CD4-positive, alpha-beta T cell treated with Interleukin-6 at 100 ng/mL for 8 hours (primary cell): ENCODE data around the gene ITPR1.

Experiments
- DNase-seq: peaks from one replicate; pipeline ENCODE4 v3.0.0-alpha.2; 2020; ENCODE audit warnings: mixed read lengths, low spot score

Gene ITPR1

DNA sequence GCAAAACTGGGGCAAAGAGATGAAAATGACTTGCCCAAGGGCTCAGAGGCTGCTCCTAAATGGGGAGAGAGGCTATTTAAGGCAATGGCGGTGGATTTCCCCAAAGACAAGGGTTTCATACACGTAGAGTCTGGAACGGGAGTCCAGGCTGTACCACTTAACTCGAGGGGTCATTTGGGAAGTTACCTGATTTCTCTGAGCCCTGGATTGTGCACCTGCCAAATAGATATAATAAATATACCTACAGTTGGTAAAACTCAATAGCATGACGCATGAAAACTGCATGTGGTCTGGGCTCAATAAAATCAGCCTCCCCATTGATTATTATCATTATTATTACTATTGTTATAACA is 1.3 kb upstream of the ITPR1 start:
- no peak for DNase-seq

DNA sequence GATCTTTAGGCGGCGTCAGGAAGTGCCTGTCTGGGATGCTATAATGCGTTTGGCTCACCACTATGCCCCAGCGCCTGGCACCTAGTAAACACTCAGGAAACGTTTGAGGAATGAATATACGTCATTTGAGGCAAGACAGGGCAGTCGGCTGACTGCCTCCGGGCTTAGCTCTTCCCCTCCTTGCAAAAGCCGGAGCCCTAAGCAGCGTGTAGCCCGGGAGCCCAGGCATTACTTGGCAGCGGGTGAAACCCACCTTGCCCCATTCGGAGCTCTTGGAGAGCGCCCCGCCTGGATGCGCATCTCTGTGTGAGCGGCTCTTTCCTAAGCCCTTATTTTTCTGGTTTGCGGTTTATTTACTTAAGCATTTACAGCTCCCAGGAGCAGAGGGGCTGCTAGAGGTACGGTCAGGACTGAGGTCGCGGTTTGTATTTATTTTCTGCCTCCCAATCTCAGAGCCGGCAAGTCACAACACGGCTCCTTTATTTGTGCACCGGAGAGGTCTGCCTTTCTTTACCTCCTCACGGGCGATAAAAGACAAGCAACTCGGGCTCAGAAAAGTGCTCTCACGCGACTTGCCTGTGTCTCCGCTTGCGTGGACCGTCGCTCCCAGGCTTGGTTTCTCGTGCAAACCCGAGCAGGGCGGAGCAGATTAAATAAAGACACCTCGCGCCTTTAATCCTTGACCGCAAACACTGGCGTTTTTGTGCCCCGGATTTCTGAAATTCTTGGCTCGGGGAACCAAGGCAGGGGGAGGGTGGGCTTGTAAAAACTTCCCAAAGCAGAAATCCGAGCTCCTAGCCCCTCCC is 737 bp upstream of the ITPR1 start:
- DNase-seq, result peak; percentile 44

DNA sequence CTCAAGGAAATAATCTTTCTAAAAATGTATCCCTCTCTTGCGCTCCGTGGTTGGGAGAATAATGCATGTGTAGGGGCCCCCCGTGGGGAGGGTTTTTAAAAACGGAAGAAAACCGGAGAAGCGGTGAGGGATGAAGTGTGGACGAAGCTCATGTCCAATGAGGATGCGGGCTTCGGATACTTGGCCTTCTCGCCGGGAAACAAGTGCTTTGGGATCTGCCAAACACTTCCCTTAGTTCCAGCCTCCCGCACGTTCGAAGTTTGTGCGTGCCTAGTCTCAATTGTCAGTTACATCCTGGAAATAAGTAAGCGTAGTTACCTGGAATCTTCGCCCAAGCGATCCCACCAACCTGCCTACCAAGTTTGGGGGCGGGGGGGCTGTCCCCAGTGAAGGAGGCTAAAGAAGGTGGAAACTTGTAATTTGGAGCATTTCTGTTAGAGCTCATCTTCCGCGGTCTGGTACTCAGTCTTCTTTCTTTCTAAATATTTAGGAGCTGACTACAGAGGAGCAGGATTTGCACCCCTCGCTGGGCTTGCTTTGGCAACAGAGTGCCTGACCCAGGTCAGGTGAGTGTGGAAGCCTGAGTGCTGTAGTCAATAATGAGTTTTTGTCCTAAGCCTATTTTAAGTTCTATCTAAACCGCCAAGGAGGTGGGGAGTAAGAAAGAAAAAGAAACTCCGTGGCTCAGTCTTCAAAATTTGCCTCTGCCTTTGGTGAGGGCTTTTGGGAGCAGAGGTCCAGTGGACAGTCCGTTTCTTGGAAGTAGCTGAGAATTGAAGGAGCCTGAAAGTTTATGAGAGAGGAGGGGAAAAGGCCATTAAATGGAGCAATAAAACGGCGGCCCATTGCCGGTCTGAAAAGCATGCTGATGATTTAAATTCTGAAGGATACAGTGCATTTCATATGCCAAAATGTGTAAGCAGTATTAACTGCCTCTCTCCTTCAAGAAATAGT is 1.1 kb downstream of the ITPR1 start:
- DNase-seq, result no peak

DNA sequence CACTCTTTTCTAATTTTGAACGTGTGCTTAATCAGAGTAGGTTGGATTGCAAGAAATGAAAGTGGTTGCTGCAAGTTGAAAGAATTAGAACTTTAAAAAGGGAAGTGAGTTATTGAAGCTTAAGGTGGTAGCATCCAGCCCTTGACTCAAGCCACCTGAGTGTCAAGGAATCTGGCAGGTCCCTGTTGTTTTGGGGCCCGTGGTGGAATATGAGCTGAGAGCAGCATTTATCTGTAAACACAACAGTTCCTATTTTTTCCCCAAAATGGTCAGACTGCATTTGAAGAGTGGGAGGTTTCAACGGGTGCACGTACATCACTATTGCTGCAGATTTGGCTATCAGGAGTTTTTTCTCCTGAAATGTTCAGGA is 1.7 kb downstream of the ITPR1 start:
- no peak for DNase-seq

- no peak for DNase-seq
Observed at GRCh38 chr3:4495294-4496086, 2.3 kb downstream of the ITPR1 start.

GRCh38 chr3:4496087-4496452 is 2.9 kb downstream of the ITPR1 start:
- DNase-seq, result no peak

GRCh38 chr3:4497005-4497692 is 4.0 kb downstream of the ITPR1 start:
- no peak for DNase-seq

DNA sequence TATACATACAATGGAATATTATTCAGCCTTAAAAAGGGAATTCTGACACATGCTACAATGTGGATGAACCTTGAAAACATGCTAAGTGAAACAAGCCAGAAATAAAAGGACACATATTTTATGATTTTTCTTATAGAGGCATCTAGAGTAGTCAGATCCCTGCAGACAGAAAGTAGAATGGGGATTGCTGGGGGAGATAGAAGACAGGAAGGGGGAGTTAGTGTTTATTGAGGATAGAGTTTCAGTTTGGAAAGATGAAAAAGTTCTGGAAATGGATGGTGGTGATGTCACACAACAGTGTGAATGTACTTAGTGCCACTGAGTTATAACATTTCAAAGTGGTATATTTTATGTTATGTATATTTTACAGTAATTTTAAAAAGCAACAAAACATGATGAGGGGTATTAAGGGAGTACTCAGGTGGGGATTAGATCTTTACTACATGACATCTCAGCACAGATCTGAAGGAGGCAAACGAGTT is 4.7 kb downstream of the ITPR1 start:
- no peak for DNase-seq

GRCh38 chr3:4498446-4498845 is 5.3 kb downstream of the ITPR1 start:
- no peak for DNase-seq

DNA sequence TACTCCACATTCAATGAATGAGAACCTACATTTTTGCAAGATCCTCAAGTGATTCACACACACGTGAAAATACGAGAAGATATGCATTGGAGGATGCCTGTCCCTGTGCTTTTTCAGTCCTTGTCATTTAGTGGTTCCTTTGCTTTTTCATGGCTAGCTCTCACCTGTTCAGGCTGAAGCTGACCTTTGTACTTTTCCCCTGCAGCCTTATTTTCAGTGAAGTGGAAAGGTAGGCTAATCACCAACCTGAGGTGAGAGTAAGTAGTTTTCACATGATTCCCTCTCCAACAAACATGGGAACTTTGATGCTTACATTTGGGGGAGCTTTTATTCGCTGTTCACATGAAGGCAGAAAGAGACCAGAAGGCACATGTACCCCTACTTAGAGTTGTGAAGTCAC is 8.3 kb downstream of the ITPR1 start:
- DNase-seq, result no peak

DNA sequence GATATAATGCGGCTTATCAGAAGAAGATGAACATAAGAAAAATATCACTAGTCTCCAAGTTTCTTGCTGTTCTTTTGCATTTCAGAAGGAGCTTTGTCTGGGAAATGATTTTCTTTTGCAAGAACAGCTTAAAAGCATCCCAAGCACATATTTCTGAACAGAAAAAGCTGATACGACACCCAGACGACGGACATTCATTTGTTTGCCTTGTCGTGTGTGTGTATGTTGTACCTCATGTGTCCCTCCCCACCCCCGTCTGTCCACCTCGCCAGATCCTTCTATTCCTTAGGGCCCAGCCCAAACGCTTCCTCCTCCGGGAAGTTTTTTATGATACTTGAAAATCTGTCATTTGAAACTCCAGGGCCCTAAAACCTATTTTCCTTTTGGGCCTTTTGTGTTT is 8.8 kb downstream of the ITPR1 start:
- no peak for DNase-seq

DNA sequence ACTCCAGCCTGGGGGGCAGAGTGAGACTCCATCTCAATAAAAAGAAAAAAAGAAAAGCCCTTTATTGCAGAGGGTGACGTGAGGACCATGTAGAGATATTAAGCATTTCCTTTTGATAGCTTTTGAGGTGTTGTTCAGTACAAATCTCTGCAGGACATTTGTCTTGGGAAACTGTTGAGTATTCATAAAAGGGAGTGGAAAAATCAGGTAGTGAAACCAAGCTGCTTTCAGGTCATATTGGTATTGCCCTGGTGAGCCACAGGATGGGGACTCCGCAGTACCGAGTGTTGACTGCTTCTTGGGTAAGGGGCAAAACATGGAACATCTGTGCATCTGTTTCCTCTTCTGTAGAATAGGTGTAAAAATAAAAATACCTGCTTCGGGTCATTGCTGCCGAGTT is 9.9 kb downstream of the ITPR1 start:
- no peak for DNase-seq

DNA sequence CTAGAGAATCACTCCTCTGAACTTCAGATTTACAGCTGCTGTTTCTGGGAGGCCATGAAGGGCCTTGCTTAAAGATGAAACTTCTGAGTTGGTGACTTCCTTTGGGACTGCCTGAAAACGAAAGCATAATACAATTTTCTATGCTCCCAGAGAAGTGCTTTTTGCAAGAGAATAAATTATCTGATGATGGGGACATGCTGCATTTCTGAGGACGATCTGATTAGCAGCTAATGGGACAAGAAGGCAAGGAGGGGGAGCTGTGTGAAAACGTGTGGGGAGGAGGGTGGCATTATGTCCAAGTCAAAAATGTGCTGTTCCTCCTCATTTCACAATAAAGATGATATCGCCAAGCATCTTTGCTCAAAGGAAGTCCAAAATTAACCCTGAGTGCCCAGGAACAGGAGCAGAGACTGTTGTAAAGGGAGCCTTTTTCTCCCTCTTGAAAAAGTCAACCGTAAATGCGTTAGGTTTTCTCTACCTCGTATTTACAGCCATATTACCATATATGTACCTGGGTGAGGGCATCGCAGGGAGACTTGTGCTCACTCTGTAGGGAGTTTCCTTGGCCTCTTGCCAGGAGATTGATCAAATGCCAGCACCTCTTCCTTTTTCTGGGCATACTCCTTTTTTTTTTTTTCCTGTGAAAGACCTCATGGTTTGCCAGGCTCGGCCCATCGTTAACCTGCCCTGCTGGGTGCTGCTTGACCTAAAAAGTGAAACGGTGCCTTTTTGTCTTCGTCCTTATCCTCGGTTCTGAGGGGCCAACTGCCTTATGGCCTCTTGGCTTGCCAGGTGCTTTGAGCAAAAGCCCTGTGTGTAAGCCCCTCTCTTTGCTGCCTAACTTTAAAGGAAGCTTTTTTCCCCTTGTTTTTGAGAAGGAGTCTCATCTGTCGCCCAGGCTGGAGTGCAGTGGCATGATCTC is 11.5 kb downstream of the ITPR1 start:
- peak; percentile 56 for DNase-seq

DNA sequence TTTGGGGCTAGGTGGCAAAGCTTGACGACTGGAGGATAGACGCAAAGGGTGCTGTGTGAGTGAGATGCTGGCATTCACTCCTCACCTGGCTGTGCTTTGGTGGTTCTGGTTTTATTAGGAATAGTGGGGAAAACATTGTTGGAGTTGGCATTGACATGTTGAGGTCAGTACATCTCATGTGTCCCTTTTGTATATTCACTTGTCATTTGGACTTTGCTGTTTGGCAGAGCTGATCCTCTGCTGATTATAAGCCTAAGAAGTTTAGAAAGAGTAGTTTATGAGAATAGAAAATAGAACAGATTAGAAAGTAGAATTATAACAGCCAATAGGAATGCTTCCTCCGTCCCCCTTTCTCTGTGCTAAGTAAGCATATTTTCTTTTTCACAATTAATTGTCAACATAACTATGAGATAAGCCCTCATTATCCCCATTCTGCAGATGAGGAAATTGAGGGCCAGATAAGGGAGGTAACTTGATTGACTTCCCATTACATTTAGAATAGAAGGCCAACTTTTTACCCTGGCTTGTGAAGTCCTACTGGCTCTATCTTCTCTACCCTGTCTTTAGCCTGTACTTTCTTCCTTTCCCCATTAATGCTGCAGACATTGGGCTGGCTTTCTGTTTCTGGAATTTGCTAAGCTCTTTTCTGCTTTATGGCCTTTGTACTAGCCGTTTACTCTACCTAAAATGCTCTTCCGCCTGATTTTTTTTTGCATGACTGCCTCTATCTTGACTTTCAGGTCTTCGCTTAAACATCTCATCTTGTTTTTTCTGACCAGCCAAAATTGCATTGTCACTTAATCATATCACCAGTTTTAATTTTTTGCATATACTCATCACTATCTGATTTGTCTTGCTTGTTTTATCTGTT is 12.8 kb downstream of the ITPR1 start:
- DNase-seq, result no peak

DNA sequence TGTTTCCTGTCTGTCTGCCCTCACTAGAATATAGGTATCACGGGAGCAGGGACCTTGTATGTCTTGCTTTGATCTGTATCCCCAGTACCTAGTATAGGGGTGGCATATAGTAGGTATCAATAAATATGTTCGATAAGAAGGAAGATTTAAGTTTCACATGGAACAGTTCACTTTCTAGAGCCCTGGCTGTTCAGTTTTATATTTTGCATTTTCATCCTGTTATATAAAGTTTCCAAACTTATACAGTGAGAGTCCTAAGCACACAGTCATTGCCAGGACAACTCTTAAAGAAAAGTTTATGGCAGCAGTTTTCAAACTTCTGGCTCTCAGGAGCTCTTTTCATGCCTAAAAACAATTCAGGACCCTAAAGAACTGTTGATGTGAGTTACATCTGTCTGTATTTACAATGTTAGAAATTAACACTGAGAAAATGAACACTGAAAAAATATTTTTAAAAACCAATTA is 13.4 kb downstream of the ITPR1 start:
- no peak for DNase-seq

DNA sequence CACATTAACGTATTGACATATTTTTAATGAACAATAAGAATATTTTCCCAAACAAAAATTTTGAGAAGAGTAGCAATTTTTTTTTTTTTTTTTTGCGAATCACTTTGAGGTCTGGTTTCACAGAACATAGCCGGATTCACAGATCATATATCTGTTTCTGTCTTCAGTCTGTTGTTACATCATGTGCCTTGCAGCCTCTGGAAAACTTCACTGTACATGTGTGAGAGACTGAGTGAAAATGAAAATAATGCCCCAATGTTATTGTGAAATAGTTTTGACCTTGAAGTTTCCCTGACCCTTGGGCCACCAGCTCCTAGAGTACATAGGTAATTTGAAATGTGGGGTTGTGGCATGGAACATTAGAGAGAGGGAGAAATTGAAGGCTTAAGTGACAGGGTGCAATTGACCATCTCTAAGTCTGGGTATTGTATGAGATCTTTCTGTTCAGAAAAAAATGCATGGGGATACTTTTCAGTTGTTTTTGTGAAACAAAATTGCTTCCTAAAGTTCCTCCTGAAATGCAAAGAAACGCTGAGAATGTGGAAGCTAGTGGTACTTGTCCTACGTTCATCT is 14.0 kb downstream of the ITPR1 start:
- DNase-seq, result no peak

GRCh38 chr3:4508048-4508981 is 15.2 kb downstream of the ITPR1 start:
- DNase-seq, result no peak

GRCh38 chr3:4509043-4509442 is 15.9 kb downstream of the ITPR1 start:
- DNase-seq, result no peak
